ENCODE data around the gene TLL1. TPM values are rescaled to one million over a fixed set of nuclear protein-coding genes. Genes with fewer than 3 reads are reported as not detected.
A peak's percentile ranks its signal among the peaks of the same experiment; 100 is the strongest.

The TLL1 gene
- total RNA-seq, 1 experiment from 2014 or later: 5.0 TPM

DNA sequence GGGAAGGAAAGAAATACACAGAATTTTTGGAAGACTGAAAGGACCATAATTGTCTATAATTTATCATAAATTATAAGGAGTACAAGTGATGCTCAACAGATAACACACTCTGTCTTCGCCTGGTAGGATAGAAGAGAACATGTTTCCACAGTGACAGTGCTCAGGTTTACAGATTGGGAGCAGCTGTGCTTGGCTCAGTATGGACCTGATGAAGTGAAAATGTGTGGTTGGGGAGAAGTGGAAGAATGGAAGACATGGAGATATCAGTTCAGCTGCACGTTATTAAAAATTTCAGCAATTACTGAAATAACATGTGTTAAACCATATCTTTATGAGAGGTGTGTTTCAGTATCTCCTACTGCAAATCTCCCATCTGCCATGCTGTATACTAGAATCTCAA is 90.6 kb downstream of the TLL1 start:
- Histone ChIP-seq H3K9me3 (ENCODE audit: low read length) (no peaks in the 10 kb centered on the region), H3K27me3 (ENCODE audit: low read length) (no peaks in the 10 kb centered on the region), H3F3A (ENCODE audit: low read length, unreplicated experiment) (no peaks in the 10 kb centered on the region), H3K4me3 (ENCODE audit: low read length) (no peak overlapping the region), H3K4me1 (ENCODE audit: insufficient read depth, low read length) (peaks cover 6% of the 10 kb centered on the region), H3K9me2 (replicated peaks; ENCODE audit: low read length) (no peaks in the 10 kb centered on the region), H3K79me2 (ENCODE audit: low read length) (no peaks in the 10 kb centered on the region), H3K9ac (ENCODE audit: low read length) (no peak overlapping the region), H4K20me1 (ENCODE audit: low read length) (no peaks in the 10 kb centered on the region), H3K4me2 (ENCODE audit: low read length) (no peak overlapping the region), H3K36me3 (ENCODE audit: low read depth, low read length) (no peaks in the 10 kb centered on the region; the same call in 1 of the 2 replicates), H2AFZ (ENCODE audit: low read length) (no peak overlapping the region), H3K27ac (ENCODE audit: low read length) (no peak overlapping the region)
- BruUV-seq (replicated peaks): no TSS peak
- ChIA-PET POLR2A (ENCODE audit: unreplicated experiment) (no interaction called here), CTCF (no interaction called here)
- DNase-seq (no peak), ATAC-seq (no peak)
- intact Hi-C loops (cut with micrococcal nuclease): no loop called here
- TF ChIP-seq EZH2phosphoT487 (IDR thresholded peaks at IDR 0.05; ENCODE audit: borderline replicate concordance, low read length) (no peak), EZH2 (IDR thresholded peaks at IDR 0.05; ENCODE audit: low read length, unreplicated experiment) (no peak)
- TF ChIP-seq, protein P1, sequence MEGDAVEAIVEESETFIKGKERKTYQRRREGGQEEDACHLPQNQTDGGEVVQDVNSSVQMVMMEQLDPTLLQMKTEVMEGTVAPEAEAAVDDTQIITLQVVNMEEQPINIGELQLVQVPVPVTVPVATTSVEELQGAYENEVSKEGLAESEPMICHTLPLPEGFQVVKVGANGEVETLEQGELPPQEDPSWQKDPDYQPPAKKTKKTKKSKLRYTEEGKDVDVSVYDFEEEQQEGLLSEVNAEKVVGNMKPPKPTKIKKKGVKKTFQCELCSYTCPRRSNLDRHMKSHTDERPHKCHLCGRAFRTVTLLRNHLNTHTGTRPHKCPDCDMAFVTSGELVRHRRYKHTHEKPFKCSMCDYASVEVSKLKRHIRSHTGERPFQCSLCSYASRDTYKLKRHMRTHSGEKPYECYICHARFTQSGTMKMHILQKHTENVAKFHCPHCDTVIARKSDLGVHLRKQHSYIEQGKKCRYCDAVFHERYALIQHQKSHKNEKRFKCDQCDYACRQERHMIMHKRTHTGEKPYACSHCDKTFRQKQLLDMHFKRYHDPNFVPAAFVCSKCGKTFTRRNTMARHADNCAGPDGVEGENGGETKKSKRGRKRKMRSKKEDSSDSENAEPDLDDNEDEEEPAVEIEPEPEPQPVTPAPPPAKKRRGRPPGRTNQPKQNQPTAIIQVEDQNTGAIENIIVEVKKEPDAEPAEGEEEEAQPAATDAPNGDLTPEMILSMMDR (conservative IDR thresholded peaks at IDR 0.05; ENCODE audit: low read depth, low read length): no peak

DNA sequence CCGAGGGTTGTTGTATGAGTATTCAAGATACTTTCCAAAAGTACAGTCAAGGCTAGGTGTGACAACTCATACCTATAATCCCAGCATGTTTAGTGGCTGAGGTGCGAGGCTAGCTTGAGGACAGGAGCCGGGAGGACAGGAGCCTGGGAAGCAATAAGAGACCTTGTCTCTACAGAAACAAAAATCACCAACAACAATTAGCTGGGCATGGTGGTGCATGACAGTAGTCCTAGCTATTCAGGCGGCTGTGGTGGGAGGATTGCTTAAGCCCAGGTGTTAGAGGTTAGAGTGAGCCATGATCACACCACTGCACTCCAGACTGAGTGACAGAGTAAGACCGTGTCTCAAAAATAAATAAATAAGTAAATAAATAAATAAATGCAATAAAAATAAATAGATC is 91.6 kb downstream of the TLL1 start:
- BruUV-seq (replicated peaks): no TSS peak
- ATAC-seq (no peak), DNase-seq (no peak)
- CTCF ChIA-PET: no interaction called here
- Histone ChIP-seq H3K27me3 (ENCODE audit: low read length) (no peaks in the 10 kb centered on the region), H4K20me1 (ENCODE audit: low read length) (no peaks in the 10 kb centered on the region), H3K36me3 (ENCODE audit: low read depth, low read length) (no peaks in the 10 kb centered on the region; the same call in 1 of the 2 replicates), H3K4me1 (ENCODE audit: insufficient read depth, low read length) (peaks cover 6% of the 10 kb centered on the region), H3K9me3 (ENCODE audit: low read length) (no peaks in the 10 kb centered on the region), H3K9me2 (replicated peaks; ENCODE audit: low read length) (no peaks in the 10 kb centered on the region), H3K27ac (ENCODE audit: low read length) (no peak overlapping the region), H3K79me2 (ENCODE audit: low read length) (no peaks in the 10 kb centered on the region), H3K4me3 (ENCODE audit: low read length) (no peak overlapping the region), H3F3A (ENCODE audit: low read length, unreplicated experiment) (no peaks in the 10 kb centered on the region), H3K9ac (ENCODE audit: low read length) (no peak overlapping the region), H2AFZ (ENCODE audit: low read length) (no peak overlapping the region), H3K4me2 (ENCODE audit: low read length) (no peak overlapping the region)
- POLR2A ChIA-PET (ENCODE audit: unreplicated experiment): no interaction called here
- intact Hi-C loops (cut with micrococcal nuclease): no loop called here
- TF ChIP-seq EZH2phosphoT487 (IDR thresholded peaks at IDR 0.05; ENCODE audit: borderline replicate concordance, low read length): no peak

DNA sequence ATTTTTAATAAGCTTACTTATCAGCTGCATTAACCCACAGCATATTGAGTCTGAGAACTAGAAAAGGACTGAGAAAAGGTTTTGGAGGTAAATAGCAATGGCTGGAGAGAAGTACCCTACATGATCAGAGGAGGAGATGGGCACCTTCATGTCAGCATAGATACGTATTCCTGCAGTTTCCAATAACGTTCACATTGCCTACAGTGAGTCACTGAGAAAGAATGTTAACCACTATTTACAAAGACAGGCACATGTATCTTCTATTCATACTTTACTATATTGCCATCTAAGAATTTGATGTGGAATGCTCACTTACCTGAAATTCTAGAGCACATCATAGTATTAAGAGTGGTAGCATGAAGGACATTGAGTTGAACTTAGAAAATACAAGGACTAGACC is 92.5 kb downstream of the TLL1 start:
- DNase-seq: peak; percentile 68
- no TSS peak for BruUV-seq (replicated peaks)
- Histone ChIP-seq H3K27me3 (ENCODE audit: low read length) (no peaks in the 10 kb centered on the region), H3K36me3 (ENCODE audit: low read depth, low read length) (no peaks in the 10 kb centered on the region; the same call in 1 of the 2 replicates), H3K4me2 (ENCODE audit: low read length) (no peak overlapping the region), H3K79me2 (ENCODE audit: low read length) (no peaks in the 10 kb centered on the region), H3F3A (ENCODE audit: low read length, unreplicated experiment) (no peaks in the 10 kb centered on the region), H3K9me2 (replicated peaks; ENCODE audit: low read length) (no peaks in the 10 kb centered on the region), H3K4me3 (ENCODE audit: low read length) (no peak overlapping the region), H3K9me3 (ENCODE audit: low read length) (no peaks in the 10 kb centered on the region), H2AFZ (ENCODE audit: low read length) (0 out of 2 replicates have a peak overlapping the region, but pooled peaks have one; percentile 26), H3K4me1 (ENCODE audit: insufficient read depth, low read length) (peaks cover 13% of the 10 kb centered on the region), H3K9ac (ENCODE audit: low read length) (no peak overlapping the region), H3K27ac (ENCODE audit: low read length) (no peak overlapping the region), H4K20me1 (ENCODE audit: low read length) (no peaks in the 10 kb centered on the region)
- ChIA-PET CTCF (no interaction called here), POLR2A (ENCODE audit: unreplicated experiment) (no interaction called here)
- ATAC-seq: peak; percentile 29; the same call in 1 of the 2 replicates
- intact Hi-C loops (cut with micrococcal nuclease): no loop called here
- TF ChIP-seq EZH2 (IDR thresholded peaks at IDR 0.05; ENCODE audit: low read length, unreplicated experiment) (no peak), EZH2phosphoT487 (IDR thresholded peaks at IDR 0.05; ENCODE audit: borderline replicate concordance, low read length) (no peak)
- TF ChIP-seq, protein P1 (conservative IDR thresholded peaks at IDR 0.05; ENCODE audit: low read depth, low read length): no peak
